Endodermal cell (in vitro differentiated cells): ENCODE measurements around the gene POMT1. TPM values are rescaled to one million over a fixed set of nuclear protein-coding genes. Genes with fewer than 3 reads are reported as not detected.
A peak's percentile ranks its signal among the peaks of the same experiment; 100 is the strongest.

Experiments
- DNase-seq: peaks from one replicate; pipeline ENCODE4 v3.0.0-alpha.2; 2017
- H3K27ac ChIP-seq: 2 replicates; pipeline ENCODE4 v1.5.1; 2013; ENCODE audit warnings: mild to moderate bottlenecking, low read depth, low read length, moderate library complexity
- H3K27me3 ChIP-seq: 2 replicates; pipeline ENCODE4 v1.6.1; 2013; ENCODE audit warnings: mild to moderate bottlenecking, low read length, moderate library complexity; ENCODE audit not compliant: insufficient read depth, control insufficient read depth, poor library complexity, severe bottlenecking
- H3K36me3 ChIP-seq: 2 replicates; pipeline ENCODE4 v1.7.0; 2013; ENCODE audit warnings: mild to moderate bottlenecking, low read length, moderate library complexity; ENCODE audit not compliant: control insufficient read depth, insufficient read depth
- H3K4me1 ChIP-seq: one replicate; pipeline ENCODE4 v1.7.0; 2013; ENCODE audit warnings: low read length; ENCODE audit not compliant: control insufficient read depth, insufficient read depth
- H3K4me3 ChIP-seq: 2 replicates; pipeline ENCODE4 v1.5.1; 2013; ENCODE audit warnings: mild to moderate bottlenecking, low read length, moderate library complexity
- H3K9ac ChIP-seq: 2 replicates; pipeline ENCODE4 v1.6.1; 2013; ENCODE audit warnings: mild to moderate bottlenecking, low read length, moderate library complexity; ENCODE audit not compliant: poor library complexity, severe bottlenecking; ENCODE audit errors: extremely low read depth
- H3K9me3 ChIP-seq: 2 replicates; pipeline ENCODE4 v1.6.1; 2013; ENCODE audit warnings: mild to moderate bottlenecking, low read length, moderate library complexity; ENCODE audit not compliant: control insufficient read depth
- H3K27ac Mint-ChIP-seq: 2 replicates; pipeline ENCODE4 v1.8.0; 2020; ENCODE audit warnings: mixed read lengths
- H3K27me3 Mint-ChIP-seq: 2 replicates; pipeline ENCODE4 v1.8.0; 2021; ENCODE audit warnings: mild to moderate bottlenecking, mixed read lengths; ENCODE audit not compliant: insufficient read depth
- H3K36me3 Mint-ChIP-seq: 2 replicates; pipeline ENCODE4 v1.8.0; 2020; ENCODE audit warnings: low read depth, mixed read lengths
- H3K4me1 Mint-ChIP-seq: 2 replicates; pipeline ENCODE4 v1.8.0; 2020; ENCODE audit warnings: mixed read lengths
- H3K4me3 Mint-ChIP-seq: 2 replicates; pipeline ENCODE4 v1.8.0; 2020; ENCODE audit warnings: mild to moderate bottlenecking, moderate library complexity, mixed read lengths
- H3K9me3 Mint-ChIP-seq: 2 replicates; pipeline ENCODE4 v1.8.0; 2020; ENCODE audit warnings: mild to moderate bottlenecking, mixed read lengths
- WGBS, 2 experiments: methylation state at CpG; one replicate each; pipeline versions ENCODE4 v1.1.5 to v1.1.7; 2013; ENCODE audit warnings: missing lambda C conversion rate in 2 of 2, mixed read lengths in 1 of 2; ENCODE audit not compliant: insufficient coverage in 1 of 2, insufficient read length in 1 of 2; 5-methylcytosine and 5-hydroxymethylcytosine counted together
- total RNA-seq, 2 donors: library from RNA; stranded (reverse); fragmentation: NEBNext Ultra II Directional in 1 of 2; extraction: Animal tissue kit (Norgen Biotek cat#: 25700) in 1 of 2; gene quantifications; 2 replicates in 1 of 2; 3 replicates in 1 of 2; pipeline ENCODE4 v1.2.1, GENCODE V29; 2021
- TF ChIP-seq, protein P1 (sequence below): fragments of 200-600 bp; sonication (generic); conservative IDR thresholded peaks from 2 replicates; pipeline ENCODE4 v1.5.0; 2021; ENCODE audit warnings: antibody characterized with exemption, mild to moderate bottlenecking

The POMT1 gene
- total RNA-seq, 2 donors from 2014 or later, result 42.3 to 53.8 TPM

DNA sequence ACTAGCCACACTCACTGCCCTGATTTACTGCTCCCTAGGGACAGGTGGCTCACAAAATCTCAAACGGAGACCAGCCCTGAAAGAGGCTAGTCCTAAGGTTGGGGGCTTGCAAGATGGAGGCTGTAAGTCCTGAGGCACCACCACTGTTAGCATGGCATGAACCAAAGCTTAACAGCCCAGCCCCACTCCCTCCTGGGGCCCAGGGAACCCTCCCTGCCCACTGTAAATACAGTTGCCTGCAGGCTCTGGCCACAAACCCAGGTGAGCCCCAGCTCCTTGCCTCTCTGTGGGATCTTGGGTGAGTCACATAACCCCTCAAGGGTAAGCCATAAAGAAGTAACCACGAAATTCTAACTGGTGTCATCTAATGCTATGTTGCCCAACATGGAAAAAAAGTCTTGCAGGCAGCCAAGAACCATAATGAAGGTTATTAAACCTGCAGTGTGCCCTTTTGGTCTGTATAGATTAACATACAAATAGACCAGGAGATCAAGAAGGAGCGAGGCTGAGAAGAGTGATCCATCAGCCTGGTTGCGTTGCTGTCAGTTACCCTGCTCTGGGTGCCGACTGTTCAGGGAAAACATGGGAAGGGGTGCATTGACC is 1.7 kb upstream of the POMT1 start:
- Mint-ChIP-seq H3K36me3 (peaks cover 50% of the 10 kb centered on the region), H3K4me1 (peaks cover 15% of the 10 kb centered on the region), H3K27me3 (no peaks in the 10 kb centered on the region), H3K27ac (peak overlapping the region; percentile 56), H3K9me3 (no peaks in the 10 kb centered on the region), H3K4me3 (peak overlapping the region; percentile 36)
- peaks cover 10% of the 10 kb centered on the region for H3K4me1 ChIP-seq
- H3K27me3 ChIP-seq, result no peaks in the 10 kb centered on the region
- TF ChIP-seq, protein P1, sequence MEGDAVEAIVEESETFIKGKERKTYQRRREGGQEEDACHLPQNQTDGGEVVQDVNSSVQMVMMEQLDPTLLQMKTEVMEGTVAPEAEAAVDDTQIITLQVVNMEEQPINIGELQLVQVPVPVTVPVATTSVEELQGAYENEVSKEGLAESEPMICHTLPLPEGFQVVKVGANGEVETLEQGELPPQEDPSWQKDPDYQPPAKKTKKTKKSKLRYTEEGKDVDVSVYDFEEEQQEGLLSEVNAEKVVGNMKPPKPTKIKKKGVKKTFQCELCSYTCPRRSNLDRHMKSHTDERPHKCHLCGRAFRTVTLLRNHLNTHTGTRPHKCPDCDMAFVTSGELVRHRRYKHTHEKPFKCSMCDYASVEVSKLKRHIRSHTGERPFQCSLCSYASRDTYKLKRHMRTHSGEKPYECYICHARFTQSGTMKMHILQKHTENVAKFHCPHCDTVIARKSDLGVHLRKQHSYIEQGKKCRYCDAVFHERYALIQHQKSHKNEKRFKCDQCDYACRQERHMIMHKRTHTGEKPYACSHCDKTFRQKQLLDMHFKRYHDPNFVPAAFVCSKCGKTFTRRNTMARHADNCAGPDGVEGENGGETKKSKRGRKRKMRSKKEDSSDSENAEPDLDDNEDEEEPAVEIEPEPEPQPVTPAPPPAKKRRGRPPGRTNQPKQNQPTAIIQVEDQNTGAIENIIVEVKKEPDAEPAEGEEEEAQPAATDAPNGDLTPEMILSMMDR, result no peak
- no peak overlapping the region for H3K9ac ChIP-seq
- no peak for DNase-seq
- H3K27ac ChIP-seq, result peak overlapping the region; percentile 73
- H3K36me3 ChIP-seq, result peaks cover 56% of the 10 kb centered on the region
- WGBS, 2 experiments, result 83 to 88% methylated on average over 3 to 5 of the region's 5 CpGs
- H3K4me3 ChIP-seq, result no peak overlapping the region
- H3K9me3 ChIP-seq, result no peaks in the 10 kb centered on the region

DNA sequence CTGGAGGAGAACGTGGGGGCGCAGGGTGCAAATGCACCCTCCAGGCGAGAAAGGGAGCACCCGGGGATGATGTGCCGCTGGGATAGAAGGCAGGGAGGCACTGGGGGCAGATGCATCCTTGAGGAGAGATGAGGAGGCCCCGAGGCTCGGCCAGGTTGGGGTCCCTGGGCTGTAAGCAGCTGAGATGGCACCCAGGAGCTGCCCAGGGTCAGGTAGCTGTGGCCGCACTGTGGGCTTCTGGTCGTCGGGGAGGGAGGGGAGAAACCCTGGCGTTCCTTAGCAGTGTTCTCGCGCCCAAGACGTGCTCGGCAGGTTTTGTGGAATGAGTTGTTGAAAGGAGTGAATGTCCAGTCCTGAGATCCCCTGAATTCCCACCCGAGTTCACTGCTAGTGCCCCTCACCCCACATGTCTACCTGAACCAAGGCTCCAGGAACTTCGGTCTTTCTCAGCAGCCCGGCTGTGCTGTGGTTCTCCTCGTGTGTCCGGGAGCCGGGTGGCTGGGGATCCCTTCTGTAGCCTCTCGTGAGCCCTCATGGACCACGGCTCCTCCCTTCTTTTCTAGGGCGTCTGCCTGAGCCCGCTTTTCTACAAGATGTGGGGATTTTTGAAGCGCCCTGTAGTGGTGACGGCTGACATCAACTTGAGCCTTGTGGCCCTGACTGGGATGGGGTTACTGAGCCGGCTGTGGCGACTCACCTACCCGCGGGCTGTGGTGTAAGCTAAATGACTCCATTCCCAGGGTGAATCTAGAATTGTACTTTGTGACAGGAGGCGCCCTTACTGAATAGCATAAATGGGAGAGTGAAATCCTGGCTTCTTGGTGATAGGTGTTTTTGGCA is 1.1 kb downstream of the POMT1 start:
- H3K4me1 ChIP-seq, result peaks cover 10% of the 10 kb centered on the region
- peaks cover 15% of the 10 kb centered on the region for H3K4me1 Mint-ChIP-seq
- no peak overlapping the region for H3K27ac ChIP-seq
- 60 to 80% methylated on average over 26 to 32 of the region's 32 CpGs for WGBS, 2 experiments
- H3K27ac Mint-ChIP-seq, result peak overlapping the region; percentile 50
- peak overlapping the region; percentile 87 for H3K4me3 Mint-ChIP-seq
- TF ChIP-seq, protein P1, result no peak
- H3K36me3 ChIP-seq, result peaks cover 46% of the 10 kb centered on the region
- peaks cover 5% of the 10 kb centered on the region for H3K27me3 ChIP-seq
- peaks cover 46% of the 10 kb centered on the region for H3K36me3 Mint-ChIP-seq
- peak; percentile 70 for DNase-seq
- peak overlapping the region; percentile 69 for H3K9ac ChIP-seq
- H3K9me3 ChIP-seq, result no peaks in the 10 kb centered on the region
- peaks cover 2% of the 10 kb centered on the region for H3K27me3 Mint-ChIP-seq
- H3K9me3 Mint-ChIP-seq, result no peaks in the 10 kb centered on the region
- H3K4me3 ChIP-seq, result peak overlapping the region; percentile 86

DNA sequence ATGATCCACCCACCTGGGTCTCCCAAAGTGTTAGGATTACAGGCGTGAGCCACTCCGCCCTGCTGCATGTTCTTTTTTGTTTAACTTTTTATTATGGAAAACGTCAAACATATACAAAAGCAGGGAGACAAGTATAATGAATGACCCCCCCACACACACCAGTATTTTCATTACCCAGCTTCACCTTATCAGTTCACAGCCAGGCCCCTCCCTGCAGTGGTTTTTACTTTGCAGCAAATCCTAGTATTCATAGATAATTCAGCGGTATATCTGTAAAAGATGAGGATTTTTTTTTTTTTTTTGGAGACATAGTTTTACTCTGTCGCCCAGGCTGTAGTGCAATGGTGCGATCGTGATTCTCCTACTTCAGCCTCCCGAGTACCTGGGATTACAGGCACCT is 2.3 kb downstream of the POMT1 start:
- TF ChIP-seq, protein P1, result no peak
- Histone ChIP-seq H3K4me3 (no peak overlapping the region), H3K27me3 (peaks cover 17% of the 10 kb centered on the region), H3K36me3 (peaks cover 43% of the 10 kb centered on the region), H3K9ac (no peak overlapping the region), H3K4me1 (peaks cover 10% of the 10 kb centered on the region), H3K9me3 (no peaks in the 10 kb centered on the region), H3K27ac (no peak overlapping the region)
- no peak for DNase-seq
- peaks cover 15% of the 10 kb centered on the region for H3K4me1 Mint-ChIP-seq
- no peak overlapping the region for H3K27ac Mint-ChIP-seq
- 92 to 100% methylated on average over 3 to 8 of the region's 8 CpGs for WGBS, 2 experiments
- H3K4me3 Mint-ChIP-seq, result no peak overlapping the region
- peaks cover 9% of the 10 kb centered on the region for H3K27me3 Mint-ChIP-seq
- H3K36me3 Mint-ChIP-seq, result peaks cover 50% of the 10 kb centered on the region
- H3K9me3 Mint-ChIP-seq, result no peaks in the 10 kb centered on the region
